GM12891 (cell line): Measurements from ENCODE around the gene CACNA1S.

ENCODE experiments used
- PAX5 ChIP-seq: IDR thresholded peaks from 2 replicates; pipeline ENCODE4 v1.6.1; 2011; ENCODE audit warnings: low read length, moderate library complexity, mild to moderate bottlenecking; ENCODE audit not compliant: insufficient read depth, severe bottlenecking
- POLR2A ChIP-seq: IDR thresholded peaks from 2 replicates; pipeline ENCODE4 v1.6.1; 2011; ENCODE audit warnings: low read depth, low read length, control low read depth
- POLR2AphosphoS5 ChIP-seq: IDR thresholded peaks from 2 replicates; pipeline ENCODE4 v1.6.1; 2011; ENCODE audit warnings: low read depth, low read length, control low read depth
- POU2F2 ChIP-seq: IDR thresholded peaks from 2 replicates; pipeline ENCODE4 v1.6.1; 2011; ENCODE audit warnings: low read depth, mild to moderate bottlenecking, control low read depth, low read length, moderate library complexity
- SPI1 ChIP-seq: IDR thresholded peaks from 2 replicates; pipeline ENCODE4 v1.6.1; 2011; ENCODE audit warnings: low read depth, low read length, control low read depth
- TAF1 ChIP-seq: IDR thresholded peaks from 2 replicates; pipeline ENCODE4 v1.6.1; 2011; ENCODE audit warnings: low read depth, low read length, control low read depth

DNA sequence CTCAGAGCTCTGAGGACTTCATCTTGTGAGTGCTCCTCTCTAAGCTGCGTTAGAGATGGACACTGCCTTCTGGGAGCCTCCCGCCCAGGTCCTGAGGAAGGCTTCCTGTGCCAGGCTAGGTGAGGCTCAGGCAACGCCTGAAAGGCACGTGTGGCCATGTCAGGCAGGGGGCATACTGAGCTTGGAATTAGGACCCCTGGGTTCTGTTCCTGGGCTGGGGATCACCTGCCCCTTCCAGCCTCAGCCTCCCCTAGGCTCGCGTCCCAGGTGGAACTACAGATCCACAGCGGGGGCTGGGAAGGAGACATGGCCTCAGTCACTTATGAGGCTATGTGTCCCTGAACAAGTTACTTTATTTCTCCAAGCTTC is 24.8 kb upstream of the CACNA1S start:
- TF ChIP-seq POLR2A, result no peak
- TF ChIP-seq POLR2AphosphoS5, result no peak
- no peak for TF ChIP-seq TAF1
- TF ChIP-seq PAX5, result no peak
- TF ChIP-seq SPI1, result no peak
- TF ChIP-seq POU2F2, result no peak
